SJSA1 (cell line): Measurements from ENCODE around the gene STMND1. TPM values are rescaled to one million over a fixed set of nuclear protein-coding genes. Genes with fewer than 3 reads are reported as not detected.

Experiments used
- DNase-seq, 2 experiments: peaks; one replicate each; pipeline ENCODE4 v3.0.0-alpha.2; 2015 to 2020; ENCODE audit warnings: low spot score in 2 of 2, low read depth in 1 of 2
- H3K27ac ChIP-seq: fragments of 250-450 bp; sonication (Bioruptor Pico); 2 replicates; pipeline ENCODE4 v1.5.1; 2020; ENCODE audit warnings: mild to moderate bottlenecking, moderate library complexity
- H3K27me3 ChIP-seq: fragments of 250-450 bp; sonication (Bioruptor Pico); replicated peaks from 2 replicates; pipeline ENCODE4 v1.5.1; 2020; ENCODE audit warnings: mild to moderate bottlenecking, moderate library complexity
- H3K36me3 ChIP-seq: fragments of 250-450 bp; sonication (Bioruptor Pico); 2 replicates; pipeline ENCODE4 v1.5.1; 2020; ENCODE audit warnings: mild to moderate bottlenecking
- H3K4me1 ChIP-seq: fragments of 250-450 bp; sonication (Bioruptor Pico); replicated peaks from 2 replicates; pipeline ENCODE4 v1.6.1; 2021; ENCODE audit warnings: mild to moderate bottlenecking
- H3K4me3 ChIP-seq: fragments of 250-450 bp; sonication (Bioruptor Pico); 2 replicates; pipeline ENCODE4 v1.5.1; 2020; ENCODE audit warnings: mild to moderate bottlenecking
- H3K9me3 ChIP-seq: fragments of 250-450 bp; sonication (Bioruptor Pico); replicated peaks from 2 replicates; pipeline ENCODE4 v1.5.1; 2020; ENCODE audit warnings: mild to moderate bottlenecking
- total RNA-seq: library from RNA; depleted of rRNA; stranded (reverse); fragments of >200 nt; shearing (Covaris generic); gene quantifications from 2 replicates; pipeline ENCODE4 v1.2.3, GENCODE V29; 2014

The STMND1 gene
- total RNA-seq, 1 experiment from 2014 or later: 1.00 TPM

DNA sequence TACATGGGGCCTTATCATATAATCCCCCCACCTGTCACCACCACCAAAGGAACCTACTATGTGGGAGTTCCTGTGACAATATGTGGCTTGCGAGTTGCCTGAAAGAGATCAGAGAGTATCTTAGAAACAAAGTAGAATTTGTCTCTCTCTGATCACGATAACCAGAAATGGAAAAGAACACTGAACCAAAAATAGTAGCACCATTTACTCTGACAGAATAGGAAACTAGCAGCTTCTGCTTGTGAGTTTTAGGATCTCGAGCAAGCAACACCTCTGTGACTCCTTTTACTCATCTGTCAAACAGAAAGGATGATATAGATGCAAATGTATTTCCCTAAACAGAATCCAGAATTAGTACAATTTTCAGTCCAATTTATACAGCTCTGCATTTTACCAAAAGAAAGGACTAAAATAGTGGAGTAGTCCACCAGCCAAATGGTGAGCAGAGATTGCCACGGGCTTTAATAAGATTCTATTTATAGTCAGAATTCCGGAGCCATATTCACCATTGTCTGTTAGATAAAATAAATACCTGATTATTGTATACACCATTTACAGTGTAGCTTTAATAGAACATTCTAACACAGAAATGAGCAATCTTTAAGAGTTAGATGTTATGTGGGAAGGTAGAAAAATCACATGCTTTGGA is 19.9 kb upstream of the STMND1 start:
- peaks cover 21% of the 10 kb centered on the region for H3K4me1 ChIP-seq
- DNase-seq: no peak
- H3K9me3 ChIP-seq: no peaks in the 10 kb centered on the region
- H3K4me3 ChIP-seq: no peak overlapping the region
- H3K27ac ChIP-seq: no peak overlapping the region
- no peaks in the 10 kb centered on the region for H3K27me3 ChIP-seq
- H3K36me3 ChIP-seq: no peaks in the 10 kb centered on the region

DNA sequence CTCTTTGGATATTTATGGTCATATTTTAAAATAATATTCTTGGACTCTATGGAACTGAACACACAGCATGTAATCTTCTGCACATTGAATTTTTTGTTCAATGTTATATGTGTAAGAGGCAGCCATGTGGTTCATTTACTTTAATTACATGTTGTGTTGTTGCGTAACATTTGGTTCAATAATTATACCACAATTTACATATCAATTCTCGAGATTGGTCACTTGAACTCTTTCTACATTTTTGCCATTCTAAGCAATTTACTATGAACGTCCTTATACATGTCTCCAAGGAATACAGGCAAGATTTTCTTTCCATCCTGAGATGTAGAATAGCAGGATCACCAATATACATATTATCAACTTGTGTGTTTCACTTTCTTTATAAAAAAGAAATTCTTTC is 18.5 kb upstream of the STMND1 start:
- Histone ChIP-seq H3K9me3 (no peaks in the 10 kb centered on the region), H3K4me3 (no peak overlapping the region), H3K27ac (no peak overlapping the region), H3K4me1 (peaks cover 21% of the 10 kb centered on the region), H3K27me3 (no peaks in the 10 kb centered on the region), H3K36me3 (no peaks in the 10 kb centered on the region)
- DNase-seq: no peak

- no peaks in the 10 kb centered on the region for H3K36me3 ChIP-seq
- H3K4me3 ChIP-seq: no peak overlapping the region
- no peak overlapping the region for H3K27ac ChIP-seq
- peaks cover 21% of the 10 kb centered on the region for H3K4me1 ChIP-seq
- no peaks in the 10 kb centered on the region for H3K9me3 ChIP-seq
- no peaks in the 10 kb centered on the region for H3K27me3 ChIP-seq
- DNase-seq: peak; percentile 75 to 77
Observed at GRCh38 chr6:17086469-17086868, 15.4 kb upstream of the STMND1 start.

- DNase-seq: no peak
- no peak overlapping the region for H3K4me3 ChIP-seq
- H3K4me1 ChIP-seq: peaks cover 15% of the 10 kb centered on the region
- no peaks in the 10 kb centered on the region for H3K9me3 ChIP-seq
- no peaks in the 10 kb centered on the region for H3K36me3 ChIP-seq
- no peak overlapping the region for H3K27ac ChIP-seq
- H3K27me3 ChIP-seq: no peaks in the 10 kb centered on the region
Observed at GRCh38 chr6:17088091-17088611, 13.7 kb upstream of the STMND1 start.

GRCh38 chr6:17091122-17091521 is 10.7 kb upstream of the STMND1 start:
- no peaks in the 10 kb centered on the region for H3K27me3 ChIP-seq
- H3K4me3 ChIP-seq: no peak overlapping the region
- no peak overlapping the region for H3K27ac ChIP-seq
- DNase-seq: no peak
- no peaks in the 10 kb centered on the region for H3K36me3 ChIP-seq
- no peaks in the 10 kb centered on the region for H3K9me3 ChIP-seq
- peaks cover 6% of the 10 kb centered on the region for H3K4me1 ChIP-seq

DNA sequence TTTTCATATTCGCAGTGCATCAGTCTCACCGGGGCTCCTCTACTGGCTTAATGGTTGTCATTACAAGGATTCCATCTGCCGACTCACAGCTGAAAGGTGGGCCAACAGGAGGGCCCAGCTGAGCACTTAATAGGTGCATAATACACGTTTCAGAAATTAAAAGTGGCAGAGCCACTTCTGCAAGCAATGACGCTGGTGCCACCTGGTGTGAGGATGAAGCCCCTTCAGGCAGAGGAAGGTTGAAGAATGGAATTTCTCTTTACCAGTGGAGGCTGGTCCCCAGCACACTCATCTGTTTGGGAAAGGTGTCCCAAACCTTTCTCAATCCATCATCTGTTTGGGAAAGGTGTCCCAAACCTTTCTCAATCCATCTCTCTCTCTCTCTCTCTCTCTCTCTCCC is 8.2 kb upstream of the STMND1 start:
- Histone ChIP-seq H3K4me3 (no peak overlapping the region), H3K36me3 (no peaks in the 10 kb centered on the region), H3K27me3 (no peaks in the 10 kb centered on the region), H3K27ac (no peak overlapping the region), H3K4me1 (peaks cover 18% of the 10 kb centered on the region), H3K9me3 (no peaks in the 10 kb centered on the region)
- no peak for DNase-seq

- no peak overlapping the region for H3K4me3 ChIP-seq
- H3K4me1 ChIP-seq: peaks cover 20% of the 10 kb centered on the region
- H3K27me3 ChIP-seq: no peaks in the 10 kb centered on the region
- no peaks in the 10 kb centered on the region for H3K36me3 ChIP-seq
- DNase-seq: peak in 1 of 2 experiments; percentile 32
- H3K27ac ChIP-seq: 0 out of 2 replicates have a peak overlapping the region, but pooled peaks have one; percentile 7
- H3K9me3 ChIP-seq: no peaks in the 10 kb centered on the region
Observed at GRCh38 chr6:17096096-17096495, 5.8 kb upstream of the STMND1 start.

GRCh38 chr6:17096652-17097051 is 5.2 kb upstream of the STMND1 start:
- Histone ChIP-seq H3K9me3 (no peaks in the 10 kb centered on the region), H3K27ac (0 out of 2 replicates have a peak overlapping the region, but pooled peaks have one; percentile 7), H3K27me3 (no peaks in the 10 kb centered on the region; the same call in 1 of the 2 replicates), H3K4me1 (peaks cover 21% of the 10 kb centered on the region), H3K36me3 (no peaks in the 10 kb centered on the region), H3K4me3 (no peak overlapping the region)
- peak in 1 of 2 experiments; percentile 54 for DNase-seq

- no peak overlapping the region for H3K27ac ChIP-seq
- H3K9me3 ChIP-seq: no peaks in the 10 kb centered on the region
- no peaks in the 10 kb centered on the region; the same call in 1 of the 2 replicates for H3K27me3 ChIP-seq
- no peak for DNase-seq
- no peak overlapping the region for H3K4me3 ChIP-seq
- H3K36me3 ChIP-seq: no peaks in the 10 kb centered on the region
- H3K4me1 ChIP-seq: peaks cover 28% of the 10 kb centered on the region
Observed at GRCh38 chr6:17097982-17098381, 3.9 kb upstream of the STMND1 start.

DNA sequence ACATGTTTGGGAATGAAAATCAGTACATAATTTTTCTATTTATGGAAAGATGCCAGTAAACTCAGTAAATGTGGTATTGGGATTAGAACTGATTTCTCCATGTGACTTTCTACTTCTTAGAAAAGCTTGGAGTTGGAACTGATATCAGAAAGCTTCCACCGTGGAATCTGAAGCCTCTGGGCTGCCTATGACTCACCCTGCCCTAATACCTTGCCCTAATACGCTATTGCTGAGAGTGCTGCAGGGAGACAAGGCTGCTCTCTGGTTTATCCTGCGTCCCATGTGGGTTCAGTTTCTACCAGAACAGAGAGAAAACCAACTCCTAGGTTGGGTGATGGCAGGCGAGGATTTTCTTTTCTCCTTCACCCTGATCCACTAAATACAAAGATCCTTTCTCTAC is 3.3 kb upstream of the STMND1 start:
- H3K27ac ChIP-seq: no peak overlapping the region
- H3K27me3 ChIP-seq: no peaks in the 10 kb centered on the region; the same call in 1 of the 2 replicates
- peaks cover 28% of the 10 kb centered on the region for H3K4me1 ChIP-seq
- no peaks in the 10 kb centered on the region for H3K9me3 ChIP-seq
- no peak overlapping the region for H3K4me3 ChIP-seq
- DNase-seq: no peak
- H3K36me3 ChIP-seq: no peaks in the 10 kb centered on the region

GRCh38 chr6:17099401-17100059 is 2.3 kb upstream of the STMND1 start:
- H3K27ac ChIP-seq: no peak overlapping the region
- no peaks in the 10 kb centered on the region for H3K9me3 ChIP-seq
- no peaks in the 10 kb centered on the region for H3K36me3 ChIP-seq
- no peak for DNase-seq
- H3K4me1 ChIP-seq: peaks cover 28% of the 10 kb centered on the region
- no peaks in the 10 kb centered on the region; the same call in 1 of the 2 replicates for H3K27me3 ChIP-seq
- H3K4me3 ChIP-seq: no peak overlapping the region

DNA sequence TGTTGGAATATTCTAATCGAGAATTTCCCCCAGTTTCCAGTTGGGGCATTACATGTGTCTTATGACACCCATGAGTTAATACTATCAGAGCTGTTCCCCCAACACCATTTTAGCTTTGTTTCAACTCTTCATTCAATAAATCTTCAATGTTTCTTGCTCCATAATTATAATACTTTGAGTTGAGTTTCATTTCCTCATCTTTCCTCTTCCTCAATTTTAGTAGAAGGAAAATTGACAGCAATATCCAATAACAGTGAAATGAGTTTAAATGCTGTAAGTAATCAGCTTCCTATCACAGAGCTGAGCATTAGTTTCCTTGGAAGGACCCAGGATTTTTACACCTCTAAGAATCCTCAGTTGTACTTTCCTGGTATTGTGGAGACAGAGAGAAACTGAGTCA is 1.0 kb upstream of the STMND1 start:
- no peak overlapping the region for H3K4me3 ChIP-seq
- H3K27me3 ChIP-seq: no peaks in the 10 kb centered on the region; the same call in 1 of the 2 replicates
- no peak overlapping the region for H3K27ac ChIP-seq
- no peaks in the 10 kb centered on the region for H3K36me3 ChIP-seq
- no peak for DNase-seq
- no peaks in the 10 kb centered on the region for H3K9me3 ChIP-seq
- peaks cover 26% of the 10 kb centered on the region for H3K4me1 ChIP-seq

DNA sequence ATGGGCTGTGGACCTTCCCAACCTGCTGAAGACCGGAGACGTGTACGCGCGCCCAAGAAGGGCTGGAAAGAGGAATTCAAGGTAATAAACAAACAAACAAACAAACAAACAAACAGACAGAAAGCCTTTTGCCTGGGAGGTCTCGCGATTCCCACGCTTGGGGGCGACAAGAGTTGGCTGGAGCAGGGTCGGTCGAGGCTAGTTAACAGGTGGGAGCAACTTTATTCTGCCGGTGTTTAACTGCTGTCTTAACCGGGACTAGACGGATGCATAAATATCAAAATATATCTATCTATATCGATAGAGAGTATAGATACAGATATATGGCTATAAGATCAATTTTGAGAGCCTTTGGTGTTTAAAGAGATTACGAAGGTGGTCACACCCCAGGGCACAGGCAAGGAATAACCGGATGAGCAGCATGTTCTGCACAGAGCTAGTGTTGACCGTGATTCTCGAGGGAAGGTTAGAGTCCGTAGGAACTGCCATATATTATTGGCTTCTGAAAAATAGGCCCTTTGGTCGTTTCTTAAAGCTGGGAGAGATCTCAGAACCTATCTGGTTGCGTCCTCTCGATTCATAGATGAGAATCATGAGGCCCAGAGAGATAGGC is 514 bp downstream of the STMND1 start:
- no peak for DNase-seq
- Histone ChIP-seq H3K27me3 (no peaks in the 10 kb centered on the region; the same call in 1 of the 2 replicates), H3K36me3 (no peaks in the 10 kb centered on the region), H3K4me1 (peaks cover 11% of the 10 kb centered on the region), H3K27ac (no peak overlapping the region), H3K4me3 (peak overlapping the region; percentile 38), H3K9me3 (no peaks in the 10 kb centered on the region)

DNA sequence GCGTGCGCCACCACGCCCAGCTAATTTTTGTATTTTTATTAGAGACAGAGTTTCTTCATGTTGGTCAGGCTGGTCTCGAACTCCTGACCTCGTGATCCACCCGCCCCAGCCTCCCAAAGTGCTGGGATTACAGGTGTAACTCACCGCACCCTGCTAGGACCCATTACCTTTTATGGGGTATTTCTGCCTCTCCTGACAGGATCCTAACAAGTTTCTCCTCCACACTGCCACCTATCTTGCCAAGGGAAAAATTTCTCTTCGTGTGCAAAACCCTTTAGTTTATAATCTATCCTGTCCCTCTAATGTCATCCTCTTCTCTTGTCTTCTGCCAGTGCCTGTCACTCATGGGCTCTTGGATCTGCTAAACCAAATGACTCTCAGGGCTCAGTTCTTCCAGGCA is 1.9 kb downstream of the STMND1 start:
- Histone ChIP-seq H3K4me3 (no peak overlapping the region), H3K9me3 (no peaks in the 10 kb centered on the region), H3K4me1 (peaks cover 9% of the 10 kb centered on the region), H3K36me3 (no peaks in the 10 kb centered on the region), H3K27ac (no peak overlapping the region), H3K27me3 (no peaks in the 10 kb centered on the region; the same call in 1 of the 2 replicates)
- no peak for DNase-seq
